ENCODE results near the gene KIN. TPM values are rescaled to one million over a fixed set of nuclear protein-coding genes. Genes with fewer than 3 reads are reported as not detected.

KIN gene
- total RNA-seq, 6 experiments from 2014 or later, result 2.3 to 4.3 (median 3.4) TPM

DNA sequence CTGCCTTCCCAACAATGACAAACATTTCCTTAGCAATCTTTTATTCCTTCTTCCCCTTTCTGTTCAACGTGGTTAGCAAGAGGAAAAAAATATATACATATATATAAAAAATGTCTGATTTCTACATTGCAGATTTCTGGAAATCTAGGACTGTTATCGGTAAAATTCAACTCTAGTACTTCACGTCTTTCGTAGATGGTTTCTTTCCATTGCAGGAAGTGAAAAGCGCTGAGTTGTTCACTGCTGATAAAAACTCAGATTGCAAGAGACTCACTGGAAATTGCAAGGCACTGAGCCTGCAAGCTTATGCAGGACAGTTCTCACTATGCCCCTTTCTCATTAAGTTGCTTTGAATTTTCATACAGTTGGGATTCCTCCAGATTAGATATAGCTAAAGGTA is 23.9 kb downstream of the KIN start:
- Histone ChIP-seq H3K27me3 (no peaks in the 10 kb centered on the region), H3K36me3 (peaks cover 0 to 69% (median 16%) of the 10 kb centered on the region in 4 donors), H3K4me3 (no peak overlapping the region), H3K4me1 (no peaks in the 10 kb centered on the region), H3K27ac (no peak overlapping the region), H3K9me3 (no peaks in the 10 kb centered on the region)
- no peak for DNase-seq
- intact Hi-C loops (cut with DNase I), result no loop called here
- ATAC-seq, result peak in 3 of 4 donors; percentile 25 to 61 (median 48)
- WGBS (ENCODE audit: insufficient coverage, low coverage, low lambda C conversion rate, missing lambda C conversion rate), result 48% methylated on average over 5 of the region's 5 CpGs
- TF ChIP-seq, protein P1, sequence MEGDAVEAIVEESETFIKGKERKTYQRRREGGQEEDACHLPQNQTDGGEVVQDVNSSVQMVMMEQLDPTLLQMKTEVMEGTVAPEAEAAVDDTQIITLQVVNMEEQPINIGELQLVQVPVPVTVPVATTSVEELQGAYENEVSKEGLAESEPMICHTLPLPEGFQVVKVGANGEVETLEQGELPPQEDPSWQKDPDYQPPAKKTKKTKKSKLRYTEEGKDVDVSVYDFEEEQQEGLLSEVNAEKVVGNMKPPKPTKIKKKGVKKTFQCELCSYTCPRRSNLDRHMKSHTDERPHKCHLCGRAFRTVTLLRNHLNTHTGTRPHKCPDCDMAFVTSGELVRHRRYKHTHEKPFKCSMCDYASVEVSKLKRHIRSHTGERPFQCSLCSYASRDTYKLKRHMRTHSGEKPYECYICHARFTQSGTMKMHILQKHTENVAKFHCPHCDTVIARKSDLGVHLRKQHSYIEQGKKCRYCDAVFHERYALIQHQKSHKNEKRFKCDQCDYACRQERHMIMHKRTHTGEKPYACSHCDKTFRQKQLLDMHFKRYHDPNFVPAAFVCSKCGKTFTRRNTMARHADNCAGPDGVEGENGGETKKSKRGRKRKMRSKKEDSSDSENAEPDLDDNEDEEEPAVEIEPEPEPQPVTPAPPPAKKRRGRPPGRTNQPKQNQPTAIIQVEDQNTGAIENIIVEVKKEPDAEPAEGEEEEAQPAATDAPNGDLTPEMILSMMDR (IDR thresholded peaks at IDR 0.05), result no peak
- TF ChIP-seq POLR2A (IDR thresholded peaks at IDR 0.05), result no peak

DNA sequence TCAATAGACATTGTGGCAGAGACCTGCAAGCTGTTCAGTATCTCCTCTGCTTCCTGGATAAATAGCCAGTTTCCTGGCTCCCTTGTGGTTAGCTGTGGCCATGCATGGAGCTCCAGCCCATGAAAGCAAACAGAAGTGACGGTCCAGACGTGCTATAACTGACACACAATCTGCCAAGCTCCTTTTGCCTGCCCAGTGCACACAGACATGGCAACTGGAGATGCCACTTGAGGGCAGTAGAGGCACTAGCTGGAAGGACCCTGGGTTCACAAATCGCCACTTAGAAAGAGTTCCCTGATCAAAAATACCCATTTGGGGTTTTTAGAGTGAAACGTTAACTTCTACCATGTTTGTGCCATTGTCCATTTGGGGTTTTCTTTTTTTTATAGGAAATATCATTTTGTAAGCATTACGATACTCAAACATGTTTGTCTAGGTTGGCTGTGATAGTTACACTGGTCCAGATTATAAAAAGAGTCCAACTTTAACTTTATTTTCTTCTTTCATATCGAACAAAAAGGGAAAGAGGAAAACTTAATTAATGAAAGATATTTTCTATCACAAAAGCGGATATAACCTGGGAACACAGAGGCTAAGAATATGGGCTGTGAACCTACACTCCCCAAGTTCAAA is 31.3 kb downstream of the KIN start:
- no peaks in the 10 kb centered on the region for H3K4me1 ChIP-seq
- DNase-seq, result peak in 2 of 3 donors; percentile 34 to 55
- H3K9me3 ChIP-seq, result no peaks in the 10 kb centered on the region
- H3K27ac ChIP-seq, result no peak overlapping the region
- intact Hi-C loops (cut with DNase I), result no loop called here
- 31% methylated on average over 7 of the region's 7 CpGs for WGBS (ENCODE audit: insufficient coverage, low coverage, low lambda C conversion rate, missing lambda C conversion rate)
- H3K4me3 ChIP-seq, result no peak overlapping the region
- H3K27me3 ChIP-seq, result no peaks in the 10 kb centered on the region
- H3K36me3 ChIP-seq, result peaks cover 0 to 64% (median 19%) of the 10 kb centered on the region in 4 donors
- ATAC-seq, result peak; percentile 84 to 96 (median 90)
- TF ChIP-seq POLR2A (IDR thresholded peaks at IDR 0.05), result no peak
- TF ChIP-seq, protein P1 (IDR thresholded peaks at IDR 0.05), result peak; percentile 44 to 72 (median 63)

DNA sequence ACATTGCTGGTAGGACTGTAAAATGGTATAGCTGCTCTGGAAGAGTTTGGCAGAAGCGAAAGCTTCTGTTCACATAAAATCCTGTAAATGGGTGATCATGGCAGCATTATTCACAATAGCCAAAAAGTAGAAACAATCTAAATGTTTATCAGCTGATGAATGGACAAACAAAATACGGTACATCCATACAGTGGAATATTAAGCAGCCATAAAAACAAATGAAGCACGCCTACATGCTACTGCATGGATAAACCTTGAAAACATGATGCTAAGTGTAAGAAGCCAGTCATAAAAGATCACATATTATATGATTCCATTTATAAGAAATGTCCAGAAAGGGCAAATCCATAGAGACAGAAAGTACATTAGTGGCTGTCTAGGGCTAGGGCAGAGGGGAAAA is 32.7 kb downstream of the KIN start:
- H3K9me3 ChIP-seq, result no peaks in the 10 kb centered on the region
- H3K4me3 ChIP-seq, result no peak overlapping the region
- no peak for ATAC-seq
- peaks cover 0 to 74% (median 23%) of the 10 kb centered on the region in 4 donors for H3K36me3 ChIP-seq
- H3K27ac ChIP-seq, result no peak overlapping the region
- intact Hi-C loops (cut with DNase I), result no loop called here
- TF ChIP-seq POLR2A (IDR thresholded peaks at IDR 0.05), result no peak
- TF ChIP-seq, protein P1 (IDR thresholded peaks at IDR 0.05), result no peak
- DNase-seq, result no peak
- no peaks in the 10 kb centered on the region for H3K4me1 ChIP-seq
- H3K27me3 ChIP-seq, result no peaks in the 10 kb centered on the region
- WGBS (ENCODE audit: insufficient coverage, low coverage, low lambda C conversion rate, missing lambda C conversion rate), result 96% methylated on average over 3 of the region's 3 CpGs

GRCh38 chr10:7752251-7752650 is 35.5 kb downstream of the KIN start:
- Histone ChIP-seq H3K27me3 (no peaks in the 10 kb centered on the region), H3K4me3 (no peak overlapping the region), H3K27ac (no peak overlapping the region), H3K9me3 (no peaks in the 10 kb centered on the region), H3K36me3 (peaks cover 0 to 76% (median 33%) of the 10 kb centered on the region in 4 donors), H3K4me1 (no peaks in the 10 kb centered on the region)
- DNase-seq (no peak), ATAC-seq (no peak)
- intact Hi-C loops (cut with DNase I), result no loop called here
- 86% methylated on average over 4 of the region's 6 CpGs for WGBS (ENCODE audit: insufficient coverage, low coverage, low lambda C conversion rate, missing lambda C conversion rate)
- TF ChIP-seq POLR2A (IDR thresholded peaks at IDR 0.05), result no peak
- TF ChIP-seq, protein P1 (IDR thresholded peaks at IDR 0.05), result no peak

Measured in right lobe of liver (tissue), 6 donors.